DND-41 (cell line): Measurements from ENCODE around the gene COG5.

Source experiments
- ATAC-seq: fragments of 200-7000 bp; cut with Tn5 transposase; 3 replicates; pipeline ENCODE4 v1.9.1; 2021; ENCODE audit warnings: low read depth; ENCODE audit not compliant: insufficient read depth
- DNase-seq: peaks from one replicate; pipeline ENCODE4 v3.0.0-alpha.2; 2020
- H2AFZ ChIP-seq: 2 replicates; pipeline ENCODE4 v1.6.0; 2012; ENCODE audit warnings: low read depth, low read length
- H3K27ac ChIP-seq: 2 replicates; pipeline ENCODE4 v1.5.1; 2012; ENCODE audit warnings: low read length, inconsistent platforms
- H3K27me3 ChIP-seq: fragments of 200-600 bp; sonication (generic); 2 replicates; pipeline ENCODE4 v1.6.0; 2012; ENCODE audit warnings: low read length, mild to moderate bottlenecking, inconsistent platforms; ENCODE audit not compliant: insufficient read depth, poor library complexity
- H3K36me3 ChIP-seq: 2 replicates; pipeline ENCODE4 v1.5.1; 2012; ENCODE audit warnings: low read length, inconsistent platforms; ENCODE audit not compliant: insufficient read depth
- H3K4me1 ChIP-seq: 2 replicates; pipeline ENCODE4 v1.5.1; 2012; ENCODE audit warnings: mild to moderate bottlenecking, low read length; ENCODE audit not compliant: insufficient read depth
- H3K4me2 ChIP-seq: 2 replicates; pipeline ENCODE4 v1.6.0; 2012; ENCODE audit warnings: mild to moderate bottlenecking, moderate library complexity, low read length, inconsistent platforms; ENCODE audit not compliant: insufficient read depth
- H3K4me3 ChIP-seq, 2 experiments: fragments of 200-600 bp in 1 of 2; shearing (Covaris generic) in 1 of 2; 2 replicates each; pipeline ENCODE4 v1.5.1; 2012 to 2016; ENCODE audit warnings: inconsistent platforms in 2 of 2, low read length in 2 of 2, mild to moderate bottlenecking in 2 of 2, low read depth in 1 of 2, moderate library complexity in 1 of 2
- H3K79me2 ChIP-seq: 2 replicates; pipeline ENCODE4 v1.6.0; 2012; ENCODE audit warnings: low read length, inconsistent platforms; ENCODE audit not compliant: insufficient read depth
- H3K9ac ChIP-seq: 2 replicates; pipeline ENCODE4 v1.6.0; 2012; ENCODE audit warnings: low read depth, mild to moderate bottlenecking, inconsistent platforms, low read length, moderate library complexity
- H3K9me3 ChIP-seq: 2 replicates; pipeline ENCODE4 v1.5.1; 2012; ENCODE audit warnings: low read length, moderate library complexity, mild to moderate bottlenecking, inconsistent platforms; ENCODE audit not compliant: insufficient read depth, severe bottlenecking
- H4K20me1 ChIP-seq: 2 replicates; pipeline ENCODE4 v1.6.0; 2012; ENCODE audit warnings: low read length; ENCODE audit not compliant: insufficient read depth
- CTCF ChIP-seq: IDR thresholded peaks from 2 replicates; pipeline ENCODE4 v1.5.1; 2012; ENCODE audit warnings: borderline replicate concordance, low read length, moderate library complexity, mild to moderate bottlenecking; ENCODE audit not compliant: poor library complexity, severe bottlenecking; ENCODE audit errors: extremely low read depth
- EZH2 ChIP-seq: IDR thresholded peaks from 3 replicates; pipeline ENCODE4 v1.6.1; 2012; ENCODE audit warnings: borderline replicate concordance, low read depth, mild to moderate bottlenecking, moderate library complexity, low read length, inconsistent platforms; ENCODE audit not compliant: severe bottlenecking

COG5 gene

GRCh38 chr7:107338080-107338479 is 225.6 kb downstream of the COG5 start:
- no peak overlapping the region for H2AFZ ChIP-seq
- no peaks in the 10 kb centered on the region for H3K27me3 ChIP-seq
- no peak overlapping the region for H3K4me3 ChIP-seq
- H3K4me2 ChIP-seq: no peak overlapping the region
- H3K79me2 ChIP-seq: no peaks in the 10 kb centered on the region
- H3K4me1 ChIP-seq: no peaks in the 10 kb centered on the region
- no peaks in the 10 kb centered on the region for H3K36me3 ChIP-seq
- no peak overlapping the region for H3K27ac ChIP-seq
- TF ChIP-seq EZH2: no peak
- no peak for TF ChIP-seq CTCF
- H3K9ac ChIP-seq: no peak overlapping the region
- ATAC-seq (no peak), DNase-seq (no peak)
- no peaks in the 10 kb centered on the region for H4K20me1 ChIP-seq
- H3K9me3 ChIP-seq: peaks cover 3% of the 10 kb centered on the region

GRCh38 chr7:107332488-107333269 is 231.0 kb downstream of the COG5 start:
- Histone ChIP-seq H3K27me3 (no peaks in the 10 kb centered on the region), H3K79me2 (no peaks in the 10 kb centered on the region), H3K9ac (no peak overlapping the region), H3K36me3 (peaks cover 4% of the 10 kb centered on the region; the same call in 1 of the 2 replicates), H3K4me3 (no peak overlapping the region), H3K27ac (no peak overlapping the region), H3K4me2 (no peak overlapping the region), H2AFZ (no peak overlapping the region), H4K20me1 (no peaks in the 10 kb centered on the region), H3K4me1 (no peaks in the 10 kb centered on the region), H3K9me3 (no peaks in the 10 kb centered on the region)
- ATAC-seq (peak; percentile 64; the same call in 1 of the 3 replicates), DNase-seq (no peak)
- TF ChIP-seq EZH2 (no peak), CTCF (no peak)

- H3K4me2 ChIP-seq: no peak overlapping the region
- H2AFZ ChIP-seq: no peak overlapping the region
- no peaks in the 10 kb centered on the region for H4K20me1 ChIP-seq
- no peaks in the 10 kb centered on the region for H3K9me3 ChIP-seq
- H3K4me1 ChIP-seq: no peaks in the 10 kb centered on the region
- H3K27me3 ChIP-seq: no peaks in the 10 kb centered on the region
- no peak for ATAC-seq
- H3K27ac ChIP-seq: no peak overlapping the region
- DNase-seq: no peak
- TF ChIP-seq EZH2: no peak
- TF ChIP-seq CTCF: no peak
- H3K36me3 ChIP-seq: peaks cover 4% of the 10 kb centered on the region; the same call in 1 of the 2 replicates
- H3K4me3 ChIP-seq: no peak overlapping the region
- no peak overlapping the region for H3K9ac ChIP-seq
- no peaks in the 10 kb centered on the region for H3K79me2 ChIP-seq
Observed at GRCh38 chr7:107330478-107330877, 233.2 kb downstream of the COG5 start.
